IMR-90 (cell line): Measurements from ENCODE around the gene CYFIP2.

Experiments used
- POLR2A ChIP-seq: IDR thresholded peaks from 2 replicates; pipeline ENCODE4 v1.6.1; 2012; ENCODE audit warnings: mild to moderate bottlenecking, low read depth, low read length
- TF ChIP-seq, protein P1 (sequence below): conservative IDR thresholded peaks from 2 replicates; pipeline ENCODE4 v1.5.1; 2012; ENCODE audit warnings: mild to moderate bottlenecking, low read depth, low read length, improper control_type of control experiment

GRCh38 chr5:157219491-157220271, 46.2 kb upstream of the CYFIP2 start:
- TF ChIP-seq, protein P1, sequence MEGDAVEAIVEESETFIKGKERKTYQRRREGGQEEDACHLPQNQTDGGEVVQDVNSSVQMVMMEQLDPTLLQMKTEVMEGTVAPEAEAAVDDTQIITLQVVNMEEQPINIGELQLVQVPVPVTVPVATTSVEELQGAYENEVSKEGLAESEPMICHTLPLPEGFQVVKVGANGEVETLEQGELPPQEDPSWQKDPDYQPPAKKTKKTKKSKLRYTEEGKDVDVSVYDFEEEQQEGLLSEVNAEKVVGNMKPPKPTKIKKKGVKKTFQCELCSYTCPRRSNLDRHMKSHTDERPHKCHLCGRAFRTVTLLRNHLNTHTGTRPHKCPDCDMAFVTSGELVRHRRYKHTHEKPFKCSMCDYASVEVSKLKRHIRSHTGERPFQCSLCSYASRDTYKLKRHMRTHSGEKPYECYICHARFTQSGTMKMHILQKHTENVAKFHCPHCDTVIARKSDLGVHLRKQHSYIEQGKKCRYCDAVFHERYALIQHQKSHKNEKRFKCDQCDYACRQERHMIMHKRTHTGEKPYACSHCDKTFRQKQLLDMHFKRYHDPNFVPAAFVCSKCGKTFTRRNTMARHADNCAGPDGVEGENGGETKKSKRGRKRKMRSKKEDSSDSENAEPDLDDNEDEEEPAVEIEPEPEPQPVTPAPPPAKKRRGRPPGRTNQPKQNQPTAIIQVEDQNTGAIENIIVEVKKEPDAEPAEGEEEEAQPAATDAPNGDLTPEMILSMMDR, result no peak
- TF ChIP-seq POLR2A, result no peak
